IPS DF 6.9 (cell line): ENCODE results near the gene C1RL.

Experiments used
- DNase-seq: peaks from one replicate; pipeline ENCODE4 v3.0.0-alpha.2; 2013; ENCODE audit warnings: low read depth, low spot score
- H3K27ac ChIP-seq: one replicate; pipeline ENCODE4 v1.5.1; 2013; ENCODE audit warnings: low read length, control low read depth
- H3K27me3 ChIP-seq: 2 replicates; pipeline ENCODE4 v1.6.1; 2013; ENCODE audit warnings: mild to moderate bottlenecking, low read length; ENCODE audit not compliant: control insufficient read depth, insufficient read depth
- H3K36me3 ChIP-seq: 2 replicates; pipeline ENCODE4 v1.6.1; 2013; ENCODE audit warnings: low read length; ENCODE audit not compliant: control insufficient read depth, insufficient read depth
- H3K4me1 ChIP-seq: 2 replicates; pipeline ENCODE4 v1.6.1; 2013; ENCODE audit warnings: low read length; ENCODE audit not compliant: control insufficient read depth, insufficient read depth
- H3K4me3 ChIP-seq: 2 replicates; pipeline ENCODE4 v1.5.1; 2013; ENCODE audit warnings: mild to moderate bottlenecking, low read length
- H3K9me3 ChIP-seq: 2 replicates; pipeline ENCODE4 v1.6.1; 2013; ENCODE audit warnings: low read length, inconsistent platforms; ENCODE audit not compliant: control insufficient read depth, insufficient read depth
- WGBS: extraction: QIAGEN DNeasy Blood & Tissue Kit; methylation state at CpG from one replicate; pipeline ENCODE4 v1.1.7; 2013; ENCODE audit warnings: mixed read lengths, missing lambda C conversion rate; ENCODE audit not compliant: insufficient read length, insufficient coverage; 5-methylcytosine and 5-hydroxymethylcytosine counted together

Gene C1RL

GRCh38 chr12:7125632-7126227, 16.7 kb upstream of the C1RL start:
- Histone ChIP-seq H3K4me3 (no peak overlapping the region), H3K36me3 (no peaks in the 10 kb centered on the region), H3K27me3 (no peaks in the 10 kb centered on the region; the same call in 1 of the 2 replicates), H3K4me1 (peaks cover 4% of the 10 kb centered on the region), H3K9me3 (no peaks in the 10 kb centered on the region), H3K27ac (no peak overlapping the region)
- 100% methylated on average over 1 of the region's 4 CpGs for WGBS
- no peak for DNase-seq

DNA sequence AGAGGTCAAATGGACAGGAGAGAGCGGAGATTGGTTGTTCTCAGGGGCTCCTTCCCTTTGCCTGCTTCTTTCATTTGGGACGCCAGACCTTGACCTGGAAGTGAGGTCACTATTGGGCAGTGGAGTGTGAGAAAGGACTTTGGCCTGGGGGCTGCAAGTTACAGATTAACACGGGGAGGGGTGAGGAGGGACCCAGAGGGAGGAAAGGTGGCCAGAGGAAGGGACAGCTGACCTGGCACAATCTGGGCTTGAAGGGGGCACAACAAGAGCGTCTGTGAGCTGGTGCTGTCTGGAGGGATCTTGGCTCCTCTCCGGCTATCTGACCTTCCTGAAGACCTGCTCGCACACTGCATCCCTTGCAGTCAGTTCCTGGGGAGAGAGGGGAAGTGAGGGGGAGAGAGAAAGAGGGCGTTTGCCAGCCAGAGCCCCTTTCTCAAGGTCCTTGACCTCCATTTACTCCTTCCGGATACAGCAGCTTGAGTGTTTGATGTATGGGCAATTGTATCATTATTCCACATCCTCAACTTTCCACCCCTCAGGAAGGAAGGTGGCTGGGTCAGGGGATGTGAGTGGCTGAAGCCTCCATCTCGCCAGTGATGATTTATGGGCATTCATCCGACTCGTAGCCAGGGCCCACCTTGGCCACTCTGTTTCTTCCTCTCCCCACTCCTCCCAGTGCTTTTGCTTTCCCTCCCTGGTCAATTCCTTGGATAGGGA, 14.9 kb upstream of the C1RL start:
- DNase-seq: no peak
- H3K4me1 ChIP-seq: 0 out of 2 replicates have a peak, but pooled peaks cover 2% of the 10 kb centered on the region
- H3K36me3 ChIP-seq: no peaks in the 10 kb centered on the region
- no peak overlapping the region for H3K4me3 ChIP-seq
- H3K27ac ChIP-seq: no peak overlapping the region
- no peaks in the 10 kb centered on the region for H3K27me3 ChIP-seq
- H3K9me3 ChIP-seq: no peaks in the 10 kb centered on the region
- WGBS: no CpG with 5 or more reads among the region's 11 CpGs

DNA sequence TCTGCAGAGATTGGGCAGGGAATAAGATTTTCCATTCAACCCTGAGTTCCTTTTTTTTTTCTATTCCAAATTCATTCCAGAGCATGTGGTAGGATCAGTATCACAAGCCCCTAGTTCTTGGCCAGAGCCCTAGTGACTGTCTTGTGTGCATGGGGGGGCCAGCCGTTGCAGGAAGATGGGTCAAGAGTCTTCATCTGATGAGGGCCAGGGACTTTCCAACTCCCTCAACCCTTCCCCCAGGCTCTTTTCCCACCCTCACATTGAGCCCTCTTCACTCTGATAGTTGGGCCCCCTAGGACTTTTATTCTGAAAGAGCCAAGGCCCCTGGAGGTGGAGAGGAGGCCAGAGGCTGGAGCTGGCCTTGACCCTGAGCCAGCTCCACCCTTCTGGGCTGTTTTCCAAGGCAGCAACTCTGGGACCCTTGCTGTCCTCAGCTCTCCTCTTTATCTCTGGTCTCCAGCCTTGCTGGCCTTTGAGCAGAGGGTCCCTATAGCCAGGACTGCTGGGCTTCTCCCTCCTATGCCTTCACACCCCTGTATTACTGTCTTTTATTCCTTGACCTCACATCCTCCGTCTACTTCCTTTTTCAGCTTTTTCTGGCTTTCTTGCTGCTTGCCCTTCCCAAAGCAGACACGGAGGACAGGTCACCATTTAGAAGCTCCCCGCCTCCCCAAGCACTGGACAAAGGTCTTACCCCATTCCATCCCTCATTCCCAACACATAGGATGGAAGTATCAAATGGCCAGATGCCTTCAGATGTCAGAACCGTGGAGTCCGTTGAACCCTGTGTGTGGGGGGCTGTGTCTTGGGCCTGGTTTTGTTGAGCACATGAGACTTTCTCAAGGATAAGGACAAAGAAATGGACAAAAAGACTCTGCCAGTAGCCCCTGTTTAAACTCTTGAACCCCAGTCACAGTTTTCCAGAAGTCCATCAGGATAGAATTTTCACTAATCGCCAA, 14.1 kb upstream of the C1RL start:
- H3K4me3 ChIP-seq: no peak overlapping the region
- no peaks in the 10 kb centered on the region for H3K36me3 ChIP-seq
- H3K27me3 ChIP-seq: no peaks in the 10 kb centered on the region
- H3K9me3 ChIP-seq: no peaks in the 10 kb centered on the region
- H3K27ac ChIP-seq: no peak overlapping the region
- no CpG with 5 or more reads among the region's 7 CpGs for WGBS
- H3K4me1 ChIP-seq: no peaks in the 10 kb centered on the region
- DNase-seq: no peak

GRCh38 chr12:7121324-7121723, 12.3 kb upstream of the C1RL start:
- no peak overlapping the region for H3K4me3 ChIP-seq
- no peaks in the 10 kb centered on the region for H3K27me3 ChIP-seq
- WGBS: no CpG with 5 or more reads among the region's 5 CpGs
- no peaks in the 10 kb centered on the region for H3K9me3 ChIP-seq
- no peak for DNase-seq
- no peak overlapping the region for H3K27ac ChIP-seq
- H3K36me3 ChIP-seq: no peaks in the 10 kb centered on the region
- H3K4me1 ChIP-seq: no peaks in the 10 kb centered on the region

DNA sequence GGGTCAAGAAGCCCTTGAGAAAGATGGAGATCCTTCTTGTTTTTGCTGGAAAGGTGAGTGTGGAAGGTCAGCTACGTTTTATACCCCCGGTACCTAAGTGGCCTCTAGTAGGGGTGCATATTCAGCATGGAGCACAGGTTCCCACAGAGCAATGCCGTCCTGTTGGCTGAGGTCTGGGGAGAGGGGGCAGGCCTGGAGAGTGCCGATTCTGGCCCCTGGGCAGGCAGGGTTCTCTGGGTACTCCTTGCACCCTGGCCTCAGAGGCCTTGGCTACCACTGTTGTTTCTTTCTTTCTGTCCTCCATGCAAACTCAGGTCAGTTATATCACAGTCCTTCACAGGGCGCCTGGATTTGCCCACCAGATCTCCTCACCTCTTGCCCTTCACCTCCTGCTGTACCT, 11.2 kb upstream of the C1RL start:
- Histone ChIP-seq H3K27me3 (no peaks in the 10 kb centered on the region), H3K9me3 (no peaks in the 10 kb centered on the region), H3K27ac (no peak overlapping the region), H3K4me3 (no peak overlapping the region), H3K4me1 (no peaks in the 10 kb centered on the region), H3K36me3 (no peaks in the 10 kb centered on the region)
- WGBS: no CpG with 5 or more reads among the region's 5 CpGs
- no peak for DNase-seq

- no peaks in the 10 kb centered on the region for H3K4me1 ChIP-seq
- WGBS: no CpG with 5 or more reads among the region's 3 CpGs
- no peaks in the 10 kb centered on the region for H3K9me3 ChIP-seq
- H3K27ac ChIP-seq: no peak overlapping the region
- no peak for DNase-seq
- H3K27me3 ChIP-seq: no peaks in the 10 kb centered on the region
- no peak overlapping the region for H3K4me3 ChIP-seq
- no peaks in the 10 kb centered on the region for H3K36me3 ChIP-seq
Measured at GRCh38 chr12:7118881-7119280, 9.9 kb upstream of the C1RL start.

DNA sequence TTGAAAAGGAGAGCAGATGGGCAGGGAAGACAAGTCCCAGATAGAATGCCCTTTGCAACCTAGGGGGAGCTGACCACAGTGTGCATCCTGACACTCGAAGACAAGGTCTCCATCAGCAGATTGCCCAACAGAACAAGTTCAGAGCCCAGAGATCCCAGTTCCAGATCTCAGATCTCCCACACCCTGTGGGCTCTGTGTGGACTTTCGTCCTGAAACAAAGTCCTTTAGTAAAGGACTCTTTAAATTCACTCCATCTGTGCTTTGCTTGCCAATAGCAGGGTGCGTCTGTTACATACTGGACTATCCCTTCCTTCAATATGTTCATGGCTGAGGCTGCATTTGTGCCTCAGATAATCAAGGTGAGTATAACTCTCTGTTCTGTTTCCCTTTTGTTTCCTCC, 8.7 kb upstream of the C1RL start:
- no peak overlapping the region for H3K27ac ChIP-seq
- no peaks in the 10 kb centered on the region for H3K36me3 ChIP-seq
- WGBS: no CpG with 5 or more reads among the region's 3 CpGs
- H3K9me3 ChIP-seq: no peaks in the 10 kb centered on the region
- no peak overlapping the region for H3K4me3 ChIP-seq
- no peaks in the 10 kb centered on the region for H3K4me1 ChIP-seq
- H3K27me3 ChIP-seq: no peaks in the 10 kb centered on the region
- DNase-seq: no peak

- Histone ChIP-seq H3K27me3 (no peaks in the 10 kb centered on the region), H3K4me1 (no peaks in the 10 kb centered on the region), H3K27ac (no peak overlapping the region), H3K4me3 (no peak overlapping the region), H3K9me3 (no peaks in the 10 kb centered on the region), H3K36me3 (no peaks in the 10 kb centered on the region)
- no peak for DNase-seq
- WGBS: no CpG with 5 or more reads among the region's 9 CpGs
Measured at GRCh38 chr12:7116916-7117315, 7.9 kb upstream of the C1RL start.

DNA sequence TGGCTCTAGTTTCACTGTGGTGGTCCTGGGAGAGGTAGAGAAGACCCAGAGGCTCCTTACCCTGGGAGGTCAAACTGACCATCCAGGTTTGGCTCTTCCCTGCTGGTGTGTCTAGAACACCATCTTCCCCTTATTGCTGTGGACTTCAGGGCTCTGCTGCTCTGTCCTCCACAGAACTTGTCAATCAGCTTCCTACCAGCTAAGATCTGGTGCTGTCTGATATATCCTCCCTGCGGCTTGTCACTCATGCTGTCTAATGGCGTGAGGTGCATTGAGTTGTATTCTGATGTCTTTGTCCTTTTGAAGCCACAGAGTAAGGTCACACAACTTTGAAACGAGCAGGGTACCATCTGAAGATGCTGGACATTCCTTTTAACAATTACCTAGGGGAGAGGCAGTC, 7.2 kb upstream of the C1RL start:
- Histone ChIP-seq H3K4me1 (no peaks in the 10 kb centered on the region), H3K9me3 (no peaks in the 10 kb centered on the region), H3K36me3 (no peaks in the 10 kb centered on the region), H3K27ac (no peak overlapping the region), H3K27me3 (no peaks in the 10 kb centered on the region), H3K4me3 (no peak overlapping the region)
- WGBS: no CpG with 5 or more reads among the region's 3 CpGs
- no peak for DNase-seq

DNA sequence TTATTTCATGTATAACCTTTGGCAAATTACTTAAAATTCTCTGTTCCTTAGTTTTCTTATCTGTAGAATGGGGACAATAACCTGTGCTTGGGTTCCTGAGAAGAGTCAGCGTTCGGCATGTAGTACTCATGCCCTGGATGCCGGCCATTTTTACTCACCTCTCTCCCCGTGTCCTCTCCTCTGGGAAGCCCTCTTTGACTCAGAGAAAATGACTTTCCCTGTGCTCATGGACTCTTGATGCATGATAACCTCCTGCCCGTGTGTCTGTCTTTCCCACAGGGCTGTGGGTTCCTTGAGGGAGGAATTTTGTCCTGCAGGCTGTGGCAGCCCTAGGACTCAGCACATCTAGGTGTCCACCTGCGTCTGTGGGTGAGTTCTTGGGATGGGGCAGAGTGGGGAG, 5.8 kb upstream of the C1RL start:
- no peak overlapping the region for H3K4me3 ChIP-seq
- no peaks in the 10 kb centered on the region for H3K9me3 ChIP-seq
- no CpG with 5 or more reads among the region's 6 CpGs for WGBS
- H3K27me3 ChIP-seq: no peaks in the 10 kb centered on the region
- DNase-seq: no peak
- H3K27ac ChIP-seq: no peak overlapping the region
- H3K4me1 ChIP-seq: no peaks in the 10 kb centered on the region
- no peaks in the 10 kb centered on the region for H3K36me3 ChIP-seq
